Astrocyte (in vitro differentiated cells and primary cell): ENCODE results near the gene OPCML.

Experiments used
- CTCF ChIP-seq: IDR thresholded peaks from 2 replicates; pipeline ENCODE4 v1.5.1; 2011; ENCODE audit warnings: low read depth, mild to moderate bottlenecking, inconsistent platforms, low read length, moderate library complexity; ENCODE audit not compliant: insufficient read depth
- EZH2 ChIP-seq: IDR thresholded peaks from 2 replicates; pipeline ENCODE4 v1.6.1; 2012; ENCODE audit warnings: mild to moderate bottlenecking, low read length, inconsistent platforms; ENCODE audit not compliant: insufficient read depth

GRCh38 chr11:133503236-133503635 is 29.1 kb downstream of the OPCML start:
- TF ChIP-seq CTCF (no peak), EZH2 (no peak)
